Activated T-cell treated with anti-CD3 and anti-CD28 coated beads, Interleukin-2, amount 50 U/mL, for 48 hours (primary cell): Measurements from ENCODE around the gene RARB.

Experiments
- DNase-seq, 2 experiments: peaks; one replicate each; pipeline ENCODE4 v3.0.0-alpha.2; 2020

Gene RARB

DNA sequence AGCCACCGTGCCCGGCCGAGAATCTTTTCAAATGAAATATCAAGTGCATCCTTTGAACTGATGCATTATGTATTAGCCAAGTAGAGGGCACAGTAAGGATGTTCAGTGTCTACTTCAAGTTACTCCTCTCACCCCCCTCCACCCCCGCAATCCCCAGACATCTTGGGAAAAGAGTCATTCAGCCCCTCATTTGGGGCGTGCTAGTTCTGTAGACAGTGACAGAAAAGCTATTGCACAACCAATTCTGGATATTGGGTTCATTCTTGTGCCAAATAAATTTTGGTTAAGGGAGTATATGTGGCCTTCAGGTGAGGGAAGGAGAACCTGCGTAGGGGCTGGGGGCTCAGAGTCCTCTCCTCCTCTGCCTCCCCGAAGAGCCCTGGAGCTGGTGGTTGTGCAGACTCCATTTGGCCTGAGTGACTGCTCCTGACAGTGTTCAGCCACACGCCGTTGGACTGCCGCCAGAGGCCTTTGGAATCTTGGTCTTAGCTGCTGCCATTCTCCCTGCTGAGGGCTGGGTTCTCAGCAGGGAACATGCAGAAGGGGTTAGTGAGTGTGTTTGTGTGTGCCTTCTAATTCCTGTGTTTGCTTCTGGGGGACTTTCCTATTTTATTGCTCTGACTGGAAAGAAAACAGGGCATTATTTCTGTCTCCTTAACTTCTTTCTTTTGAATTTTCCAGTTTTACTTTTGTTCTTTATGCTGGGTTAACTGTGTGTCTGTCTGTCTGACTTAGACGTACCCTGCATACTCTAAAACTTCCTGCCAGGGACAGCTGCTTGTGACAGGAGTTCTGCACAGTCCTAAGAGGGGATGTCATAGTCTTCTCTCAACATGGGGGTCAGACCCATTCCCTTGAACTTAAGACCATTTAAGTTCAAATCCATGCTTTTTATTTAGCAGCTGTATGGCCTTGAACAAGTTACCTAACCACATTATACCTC lies 21.0 kb downstream of the RARB start:
- no peak for DNase-seq

GRCh38 chr3:25449857-25450256 lies 21.8 kb downstream of the RARB start:
- DNase-seq: no peak

- DNase-seq: no peak
Observed at GRCh38 chr3:25452192-25452591, 24.1 kb downstream of the RARB start.

DNA sequence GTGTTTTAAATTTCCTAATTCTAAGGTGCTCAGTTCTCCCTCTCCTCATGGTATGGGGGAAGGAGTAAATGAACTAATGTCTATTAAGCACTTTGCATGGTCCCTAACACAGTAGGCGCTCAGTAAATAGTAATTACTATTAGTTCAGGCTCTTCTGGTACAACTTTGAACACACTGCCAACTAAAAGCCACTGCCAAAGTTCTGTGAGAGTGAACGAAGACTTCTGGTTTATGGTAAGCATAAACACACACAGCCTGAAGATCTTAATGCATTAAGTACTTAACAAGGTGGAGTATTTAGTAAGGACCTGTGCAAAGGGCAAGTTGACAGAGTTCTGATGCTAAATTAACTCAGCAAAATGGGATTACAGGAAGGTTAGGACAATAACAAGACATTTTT lies 24.7 kb downstream of the RARB start:
- no peak for DNase-seq

GRCh38 chr3:25453619-25454004 lies 25.5 kb downstream of the RARB start:
- no peak for DNase-seq

DNA sequence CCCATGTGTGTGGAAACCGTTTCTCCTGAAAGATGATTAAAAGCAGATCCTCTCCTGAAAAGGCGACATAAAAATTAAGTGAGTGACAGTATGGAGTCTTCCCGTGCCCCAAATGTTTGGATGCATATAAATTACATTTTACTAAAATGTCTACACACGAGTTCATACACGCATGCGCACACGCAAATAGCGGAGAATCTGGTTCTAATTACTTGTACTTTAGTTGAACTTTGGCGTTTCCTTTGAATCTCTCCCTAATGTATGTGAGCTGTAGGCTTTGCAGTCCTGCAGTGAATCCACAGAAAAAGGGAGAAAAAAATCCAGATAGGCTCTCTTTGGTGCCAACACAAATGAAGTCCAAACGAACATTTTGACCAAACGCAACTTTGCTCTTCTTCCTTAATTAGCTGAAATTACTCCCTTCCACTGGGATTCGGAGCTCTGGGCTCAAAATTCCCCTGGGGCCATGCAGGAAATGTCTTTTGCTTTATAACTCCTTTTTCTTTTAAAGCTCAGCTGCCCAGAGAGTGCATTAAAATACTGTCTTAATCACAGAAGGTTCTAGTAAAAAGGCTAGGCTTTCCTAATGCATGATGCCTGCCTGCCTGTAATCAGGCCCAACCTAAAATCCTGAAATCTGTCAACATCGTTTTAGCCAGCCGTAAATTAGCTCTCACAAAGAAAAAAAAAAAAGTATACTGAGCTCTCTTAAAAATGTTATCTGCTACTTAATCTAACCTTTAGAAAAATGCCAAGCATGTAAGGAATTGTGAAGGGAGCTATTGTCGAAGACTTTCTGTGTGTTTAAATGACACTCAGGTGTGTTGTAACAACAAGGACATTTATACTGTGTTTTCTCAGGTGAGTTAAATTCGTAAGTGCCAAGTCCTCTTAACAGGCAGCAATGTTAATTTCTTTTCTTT lies 26.2 kb downstream of the RARB start:
- no peak for DNase-seq

DNA sequence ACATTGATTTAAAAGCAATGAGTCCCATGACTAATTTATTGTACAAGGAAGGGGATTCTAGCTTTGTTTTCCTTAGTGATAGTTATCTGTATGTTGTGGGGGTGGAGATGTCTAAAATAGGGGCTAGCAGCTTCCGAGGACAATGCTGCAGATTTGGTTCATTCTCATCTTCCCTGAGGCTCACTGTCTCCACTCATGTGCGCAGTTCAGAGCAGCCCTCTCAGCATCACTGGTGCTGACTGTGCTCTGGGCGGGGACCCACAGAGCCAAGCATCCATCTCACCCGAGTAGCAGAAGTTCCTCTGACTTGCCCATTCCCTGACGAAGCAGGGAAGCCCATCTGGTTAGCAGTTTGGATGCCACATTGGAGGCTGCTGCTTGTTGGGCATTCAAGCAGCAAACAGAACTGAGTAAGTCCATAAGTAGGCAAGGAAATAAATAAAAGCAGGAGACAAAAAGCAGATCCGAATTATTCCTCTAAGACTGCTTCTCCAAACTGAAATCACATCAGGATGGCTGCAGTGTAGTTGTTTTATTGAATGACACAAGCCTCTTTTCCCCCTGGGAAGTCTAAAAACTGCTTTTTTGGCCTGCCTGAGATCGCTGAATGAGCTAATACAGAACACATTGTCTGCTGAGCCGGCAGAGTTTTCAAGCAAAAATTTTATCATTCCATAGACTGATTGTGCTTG lies 27.5 kb downstream of the RARB start:
- no peak for DNase-seq

DNA sequence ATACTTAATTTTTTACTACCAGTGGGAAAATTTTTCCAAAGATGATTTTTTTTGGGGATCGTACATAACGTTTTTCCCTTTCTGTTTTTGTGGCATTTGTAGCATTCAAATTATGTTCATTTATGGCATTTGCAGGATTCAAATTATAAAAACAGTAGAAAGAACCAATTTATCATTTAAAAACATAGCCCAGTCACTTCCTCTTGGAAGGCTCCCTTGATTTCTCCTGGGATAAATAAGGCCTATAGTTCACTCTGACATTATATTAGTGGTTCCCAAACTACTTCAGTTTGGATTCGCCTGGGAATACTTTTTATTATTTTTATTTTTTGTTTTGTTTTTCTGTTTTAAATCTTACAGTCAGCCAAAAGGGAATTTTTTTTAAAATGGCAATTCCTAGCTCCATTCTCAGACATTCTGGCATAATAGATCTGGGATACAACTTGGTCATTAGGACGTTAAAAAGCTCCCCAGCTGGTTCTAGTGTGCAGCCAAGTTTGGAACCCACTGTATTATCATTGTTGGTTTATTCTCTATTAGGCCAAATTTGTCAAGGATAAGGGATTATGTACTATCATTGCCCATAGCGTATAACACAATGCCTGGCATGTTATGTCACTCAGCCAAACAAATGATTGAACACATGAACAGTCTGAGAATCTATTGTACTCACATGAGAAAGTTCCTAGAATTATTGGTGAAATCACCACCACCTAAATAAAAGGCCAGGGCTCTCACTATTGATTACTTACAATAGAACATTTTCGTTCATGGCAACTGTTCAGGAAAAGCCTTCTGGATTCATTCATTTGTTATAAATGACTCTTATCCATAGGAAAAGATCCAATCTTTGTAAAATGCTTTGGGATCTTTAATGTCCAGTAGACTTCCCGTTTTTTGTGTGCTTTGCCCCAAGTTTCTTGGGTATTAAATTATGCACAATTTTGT lies 28.9 kb downstream of the RARB start:
- DNase-seq: no peak

GRCh38 chr3:25457671-25458419 lies 29.8 kb downstream of the RARB start:
- no peak for DNase-seq

DNA sequence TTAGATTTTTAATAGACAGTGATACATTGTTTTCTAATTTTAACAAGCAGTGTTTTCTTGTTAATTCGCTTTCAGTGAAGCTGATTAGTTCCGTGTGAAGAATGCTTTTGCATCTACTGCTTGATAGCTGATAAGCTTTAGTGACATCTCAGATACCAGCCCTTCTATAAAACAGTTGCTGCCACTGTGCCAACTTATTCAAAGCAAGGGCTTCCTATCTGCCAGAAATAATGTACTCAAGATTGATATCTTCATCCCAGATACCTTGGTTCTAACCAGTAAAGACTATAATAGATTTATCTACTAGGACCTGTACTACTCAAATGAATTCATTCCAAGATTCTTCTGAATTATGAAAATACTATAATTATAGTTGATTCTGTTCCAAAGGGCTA lies 30.4 kb downstream of the RARB start:
- DNase-seq: no peak

GRCh38 chr3:25460751-25461150 lies 32.7 kb downstream of the RARB start:
- DNase-seq: no peak

DNA sequence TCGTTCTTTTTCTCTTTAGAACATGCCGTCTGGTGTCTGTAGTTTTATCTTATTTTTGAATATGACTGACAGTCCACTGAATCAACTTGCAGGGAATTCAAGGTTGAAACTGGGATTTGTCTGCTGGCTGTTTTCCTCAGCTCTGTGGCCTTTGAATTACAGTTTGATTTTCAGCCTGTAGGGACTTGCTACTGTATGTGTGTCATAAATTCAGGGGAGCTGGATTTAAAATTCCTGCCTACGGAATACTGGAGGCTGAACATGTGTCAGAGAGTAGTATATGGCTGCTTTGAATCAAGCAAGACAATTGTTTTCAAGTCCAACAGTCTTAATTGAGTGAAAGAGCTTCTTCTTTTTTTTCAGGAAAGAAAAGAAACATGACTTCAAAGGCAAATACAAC lies 33.9 kb downstream of the RARB start:
- no peak for DNase-seq

- no peak for DNase-seq
Observed at GRCh38 chr3:25462495-25462894, 34.4 kb downstream of the RARB start.

DNA sequence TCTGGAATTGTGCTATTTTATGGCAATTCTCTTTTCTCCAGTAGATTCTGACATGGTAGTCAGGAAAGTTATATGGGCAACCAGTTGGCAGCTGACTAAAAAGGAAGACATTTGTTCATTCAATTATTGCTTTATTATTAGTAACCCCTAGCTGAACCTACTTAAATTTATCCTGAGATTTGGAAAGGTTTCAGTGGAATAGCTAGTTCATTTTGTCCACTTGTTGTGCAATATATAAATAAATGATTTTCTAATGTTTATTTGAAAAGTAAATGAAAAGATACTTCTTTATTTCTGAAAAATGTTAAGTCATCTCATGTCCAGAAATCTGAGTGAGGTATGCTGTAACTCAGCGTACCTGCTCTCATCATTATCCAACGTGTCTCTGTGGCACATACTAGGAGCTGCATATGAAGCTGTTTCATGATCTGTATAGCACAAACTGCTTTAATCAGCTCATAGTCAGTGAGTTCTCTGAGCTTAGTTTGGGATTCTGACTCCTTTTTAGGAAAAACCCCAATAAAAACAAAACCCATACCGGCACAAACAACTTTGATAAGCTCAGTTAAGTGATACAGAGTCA lies 35.9 kb downstream of the RARB start:
- DNase-seq: no peak

DNA sequence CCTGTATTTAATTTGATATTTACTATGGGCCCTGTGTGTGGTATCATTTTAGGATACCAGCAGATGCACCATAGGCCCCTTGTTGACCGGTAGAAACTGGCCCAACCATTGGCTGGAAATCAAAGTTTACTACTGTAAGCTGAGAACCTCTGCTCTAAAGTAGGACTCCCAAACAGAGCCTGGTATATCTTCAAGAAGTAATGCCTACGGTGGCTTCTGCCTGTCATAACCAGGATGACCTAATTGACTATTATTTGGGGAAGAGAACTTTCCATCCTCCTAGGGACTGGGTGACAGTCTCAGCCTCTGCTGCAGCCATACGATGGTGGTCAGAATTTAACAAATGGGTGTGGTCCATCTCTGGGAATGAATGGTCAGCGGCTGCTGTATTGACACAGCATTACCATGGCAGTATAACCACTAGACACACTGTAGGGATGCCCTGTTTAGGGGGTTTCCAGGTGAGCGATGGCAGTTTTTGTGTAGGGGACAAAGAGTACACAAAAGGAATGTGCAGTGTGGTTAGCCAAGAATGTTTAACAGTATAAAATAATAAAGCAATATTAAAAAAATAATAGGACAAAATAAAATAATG lies 37.3 kb downstream of the RARB start:
- DNase-seq: no peak

- no peak for DNase-seq
Observed at GRCh38 chr3:25468866-25469319, 40.8 kb downstream of the RARB start.

DNA sequence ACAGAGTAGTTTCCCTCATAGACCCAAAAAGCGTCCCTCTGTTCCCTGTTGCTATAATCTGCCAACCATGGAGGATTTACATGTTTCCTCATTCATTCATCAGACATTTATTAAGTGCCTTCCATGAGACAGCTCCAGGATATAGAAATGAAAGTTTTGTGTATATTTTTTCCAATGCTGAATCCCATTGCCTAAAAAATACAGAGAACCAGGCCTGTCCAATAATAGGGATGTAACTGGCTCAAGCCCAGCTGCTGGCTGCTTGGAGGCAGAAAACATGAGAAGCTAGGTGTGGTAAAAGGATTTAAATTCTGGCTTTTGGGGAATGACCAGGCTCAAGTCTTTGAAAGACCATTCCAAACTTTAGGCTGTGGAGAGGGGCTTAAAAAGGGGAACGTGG lies 41.5 kb downstream of the RARB start:
- no peak for DNase-seq

DNA sequence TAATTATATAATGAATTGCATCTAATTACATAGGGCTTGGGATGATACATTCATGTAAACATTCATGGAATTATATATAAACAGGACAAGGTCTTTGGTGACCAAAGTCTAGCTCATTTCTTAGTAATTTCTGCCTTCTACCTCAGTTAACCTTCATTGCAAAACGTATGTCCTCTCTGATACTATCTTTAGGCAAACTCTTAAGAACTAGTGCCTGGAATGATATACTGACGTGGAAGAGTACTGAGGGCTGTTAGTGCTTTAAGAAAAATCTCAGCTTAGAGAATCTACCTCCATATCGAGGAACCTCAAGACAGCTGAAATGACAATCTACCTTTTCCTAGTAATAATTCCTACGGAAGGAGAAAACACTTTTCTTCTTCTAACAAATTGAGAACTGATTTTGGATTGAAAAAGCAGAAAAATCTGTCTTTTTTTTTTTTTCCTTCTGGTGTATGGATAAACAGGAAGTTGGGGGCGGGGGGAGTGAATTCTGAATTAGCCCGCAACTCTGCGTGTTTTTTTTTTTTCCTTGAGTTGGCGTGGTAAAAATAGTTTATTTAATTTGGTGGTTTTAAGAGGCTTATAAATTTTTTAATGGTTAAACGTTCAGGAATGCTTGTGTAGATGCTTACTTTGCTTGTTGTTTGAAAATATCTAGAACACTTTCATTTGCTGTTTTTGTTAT lies 43.2 kb downstream of the RARB start:
- no peak for DNase-seq

DNA sequence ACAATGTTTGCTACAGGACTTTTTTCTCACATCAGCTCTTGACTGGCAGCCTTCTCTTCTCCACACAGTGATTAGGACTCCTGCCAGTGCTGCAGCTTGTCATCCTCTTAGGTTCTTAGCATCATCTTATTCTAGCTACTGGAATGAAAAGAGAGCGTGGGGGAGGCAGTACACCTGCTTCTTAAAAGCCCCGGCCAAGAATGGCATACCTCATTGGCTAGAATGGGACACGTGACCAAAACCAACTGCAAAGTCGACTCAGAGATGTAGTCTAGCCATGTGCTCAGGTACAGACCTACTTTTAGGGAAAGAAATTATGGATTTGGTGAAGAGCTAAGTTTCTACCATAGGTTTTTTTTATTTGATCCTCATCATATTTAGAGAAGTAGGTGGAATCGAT lies 44.1 kb downstream of the RARB start:
- DNase-seq: no peak

DNA sequence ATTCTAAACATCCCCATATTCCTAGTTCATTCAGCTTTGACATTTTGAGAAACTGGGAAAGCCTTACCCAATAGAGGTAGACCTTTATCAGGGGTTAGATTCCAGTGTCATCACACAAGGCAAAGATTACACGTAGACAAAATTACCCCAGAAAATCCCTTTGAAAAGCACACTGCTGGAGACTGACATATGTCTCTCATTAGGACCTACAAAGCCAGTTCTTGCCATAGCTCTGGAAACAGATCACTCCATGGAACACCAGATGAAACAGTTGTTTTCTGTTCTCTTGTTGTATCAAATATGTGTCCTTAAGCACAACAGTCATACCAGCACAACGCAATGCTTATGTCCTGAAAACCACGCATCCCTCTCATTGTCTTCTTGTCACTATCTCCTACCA lies 44.7 kb downstream of the RARB start:
- no peak for DNase-seq
